ENCODE results near the gene RABGEF1.
"Not testable (repeated sequence)": the region's sequence is repeated elsewhere in the genome, so short reads cannot be mapped to it uniquely, and the experiment has no call there.

RABGEF1 gene

GRCh38 chr7:66766041-66766440 is 25.5 kb downstream of the RABGEF1 start:
- DNase-seq: no peak

GRCh38 chr7:66767486-66767885 is 27.0 kb downstream of the RABGEF1 start:
- DNase-seq: peak; percentile 37

- no peak for DNase-seq
Measured at GRCh38 chr7:66768865-66769832, 28.6 kb downstream of the RABGEF1 start.

- DNase-seq: no peak
Measured at GRCh38 chr7:66769833-66770512, 29.4 kb downstream of the RABGEF1 start.

- no peak for DNase-seq
Measured at GRCh38 chr7:66771795-66772194, 31.3 kb downstream of the RABGEF1 start.

GRCh38 chr7:66773744-66774143 is 33.2 kb downstream of the RABGEF1 start:
- not testable (repeated sequence) for DNase-seq

- DNase-seq: not testable (repeated sequence)
Measured at GRCh38 chr7:66776383-66776782, 35.9 kb downstream of the RABGEF1 start.

- no peak for DNase-seq
Measured at GRCh38 chr7:66776800-66777442, 36.4 kb downstream of the RABGEF1 start.

- DNase-seq: no peak
Measured at GRCh38 chr7:66778201-66778600, 37.7 kb downstream of the RABGEF1 start.

- no peak for DNase-seq
Measured at GRCh38 chr7:66779669-66780409, 39.3 kb downstream of the RABGEF1 start.

GRCh38 chr7:66781408-66782090 is 41.0 kb downstream of the RABGEF1 start:
- no peak for DNase-seq

- not testable (repeated sequence) for DNase-seq
Measured at GRCh38 chr7:66782875-66783274, 42.3 kb downstream of the RABGEF1 start.

GRCh38 chr7:66783887-66784595 is 43.5 kb downstream of the RABGEF1 start:
- not testable (repeated sequence) for DNase-seq

- no peak for DNase-seq
Measured at GRCh38 chr7:66790196-66790595, 49.7 kb downstream of the RABGEF1 start.

- no peak for DNase-seq
Measured at GRCh38 chr7:66790725-66791124, 50.2 kb downstream of the RABGEF1 start.

GRCh38 chr7:66800591-66800990 is 60.1 kb downstream of the RABGEF1 start:
- no peak for DNase-seq

- no peak for DNase-seq
Measured at GRCh38 chr7:66804001-66804400, 63.5 kb downstream of the RABGEF1 start.

- no peak for DNase-seq
Measured at GRCh38 chr7:66807736-66808135, 67.2 kb downstream of the RABGEF1 start.

- DNase-seq: no peak
Measured at GRCh38 chr7:66810716-66811115, 70.2 kb downstream of the RABGEF1 start.

- not testable (repeated sequence) for DNase-seq
Measured at GRCh38 chr7:66815186-66815875, 74.8 kb downstream of the RABGEF1 start.

- no peak for DNase-seq
Measured at GRCh38 chr7:66815951-66816350, 75.4 kb downstream of the RABGEF1 start.

Measured in KG1 (cell line).